Fibroblast of skin of abdomen (primary cell): Measurements from ENCODE around the gene DNAJC19.

ENCODE experiments used
- DNase-seq: peaks from one replicate; pipeline ENCODE4 v3.0.0-alpha.2; 2013

DNAJC19 gene

GRCh38 chr3:180961087-180961486 is 28.4 kb downstream of the DNAJC19 start:
- DNase-seq: no peak

GRCh38 chr3:180959691-180960090 is 29.8 kb downstream of the DNAJC19 start:
- no peak for DNase-seq

GRCh38 chr3:180947761-180948390 is 41.7 kb downstream of the DNAJC19 start:
- DNase-seq: no peak

DNA sequence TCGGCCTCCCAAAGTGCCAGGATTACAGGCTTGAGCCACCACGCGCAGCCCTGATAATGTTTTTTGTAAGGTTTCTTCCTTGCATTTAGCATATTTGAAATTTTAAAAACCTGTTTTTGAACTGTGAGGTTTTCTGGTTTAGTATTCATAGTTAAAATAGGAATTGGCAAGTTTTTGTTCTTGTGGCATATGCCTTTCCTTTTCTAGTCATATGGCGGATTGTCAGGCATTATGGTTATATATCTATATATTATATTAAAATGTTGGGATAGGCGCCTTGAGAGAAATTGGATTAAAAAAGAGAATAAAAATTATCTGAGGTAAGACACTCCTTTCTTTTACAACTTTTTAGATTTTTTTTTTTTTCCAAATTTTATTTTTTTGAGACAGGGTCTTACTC is 48.7 kb downstream of the DNAJC19 start:
- no peak for DNase-seq

- DNase-seq: peak; percentile 1
Observed at GRCh38 chr3:180934638-180935037, 54.9 kb downstream of the DNAJC19 start.
